ENCODE measurements around the gene FRMPD4.

Gene FRMPD4

DNA sequence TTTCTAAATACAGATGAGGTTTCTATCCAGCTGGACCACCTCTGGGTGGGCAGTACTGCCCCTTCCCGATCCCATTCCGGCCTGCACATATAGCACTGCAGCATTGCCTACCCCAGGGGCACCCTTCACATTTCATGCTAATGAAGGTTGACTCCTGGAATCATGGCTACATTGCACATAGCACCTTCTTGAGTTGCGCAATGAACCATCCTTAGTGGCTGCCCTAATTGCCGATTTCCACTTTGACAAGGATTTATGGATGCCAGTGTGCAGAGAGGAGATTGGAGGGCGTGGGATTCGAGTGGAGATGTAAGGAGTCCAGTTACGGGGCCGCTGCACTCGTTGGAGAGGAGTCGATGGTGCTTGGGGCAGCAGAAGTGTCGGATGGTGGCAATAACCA lies 229.0 kb downstream of the FRMPD4 start:
- DNase-seq (ENCODE audit: extremely low spot score) = no peak
- no peak for TF ChIP-seq ARNT (IDR thresholded peaks at IDR 0.05)
- no peak for TF ChIP-seq SUZ12 (IDR thresholded peaks at IDR 0.05)
- ChIA-PET POLR2A (no interaction called here), CTCF (no interaction called here)

DNA sequence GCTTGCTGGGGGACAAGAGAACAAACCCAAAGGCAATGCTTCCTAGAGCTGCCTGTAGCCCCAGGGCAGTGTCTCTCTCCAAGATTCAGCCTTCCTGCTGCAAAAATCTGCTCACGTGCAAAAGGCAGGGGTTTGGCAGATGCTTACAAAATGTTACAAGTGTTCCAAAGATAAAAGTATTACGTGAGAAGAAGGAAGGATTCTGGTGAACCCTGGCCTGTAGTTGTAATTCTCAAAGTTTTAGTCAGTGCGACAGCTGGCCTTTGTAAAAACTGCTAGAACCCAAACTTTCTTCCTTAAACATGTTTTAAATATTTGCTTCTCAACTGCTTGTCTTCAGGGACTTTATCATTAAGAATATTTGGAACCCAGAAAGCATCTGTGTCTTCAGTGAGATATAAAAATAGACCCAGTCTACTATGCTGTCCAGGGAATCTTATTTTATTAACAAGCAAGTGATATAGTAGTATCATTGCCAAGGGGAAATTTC lies 232.3 kb downstream of the FRMPD4 start:
- ChIA-PET POLR2A (no interaction called here), CTCF (no interaction called here)
- no peak for DNase-seq (ENCODE audit: extremely low spot score)
- TF ChIP-seq ARNT (IDR thresholded peaks at IDR 0.05) (no peak), BHLHE40 (IDR thresholded peaks at IDR 0.05; ENCODE audit: borderline replicate concordance) (no peak), FOXM1 (IDR thresholded peaks at IDR 0.05; ENCODE audit: borderline replicate concordance) (no peak), TARDBP (IDR thresholded peaks at IDR 0.05) (no peak), HDGF (IDR thresholded peaks at IDR 0.05; ENCODE audit: borderline replicate concordance) (no peak), ELF4 (IDR thresholded peaks at IDR 0.05) (no peak), FOXK2 (IDR thresholded peaks at IDR 0.05) (no peak), NFRKB (IDR thresholded peaks at IDR 0.05) (no peak), CTBP1 (IDR thresholded peaks at IDR 0.05; ENCODE audit: borderline replicate concordance) (no peak), SP1 (IDR thresholded peaks at IDR 0.05) (no peak), LEF1 (IDR thresholded peaks at IDR 0.05; ENCODE audit: borderline replicate concordance) (no peak), FOXA1 (IDR thresholded peaks at IDR 0.05) (no peak), L3MBTL2 (conservative IDR thresholded peaks at IDR 0.05) (no peak), SUZ12 (IDR thresholded peaks at IDR 0.05) (no peak)
- TF ChIP-seq, protein P1, sequence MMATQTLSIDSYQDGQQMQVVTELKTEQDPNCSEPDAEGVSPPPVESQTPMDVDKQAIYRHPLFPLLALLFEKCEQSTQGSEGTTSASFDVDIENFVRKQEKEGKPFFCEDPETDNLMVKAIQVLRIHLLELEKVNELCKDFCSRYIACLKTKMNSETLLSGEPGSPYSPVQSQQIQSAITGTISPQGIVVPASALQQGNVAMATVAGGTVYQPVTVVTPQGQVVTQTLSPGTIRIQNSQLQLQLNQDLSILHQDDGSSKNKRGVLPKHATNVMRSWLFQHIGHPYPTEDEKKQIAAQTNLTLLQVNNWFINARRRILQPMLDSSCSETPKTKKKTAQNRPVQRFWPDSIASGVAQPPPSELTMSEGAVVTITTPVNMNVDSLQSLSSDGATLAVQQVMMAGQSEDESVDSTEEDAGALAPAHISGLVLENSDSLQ (IDR thresholded peaks at IDR 0.05) = no peak

DNA sequence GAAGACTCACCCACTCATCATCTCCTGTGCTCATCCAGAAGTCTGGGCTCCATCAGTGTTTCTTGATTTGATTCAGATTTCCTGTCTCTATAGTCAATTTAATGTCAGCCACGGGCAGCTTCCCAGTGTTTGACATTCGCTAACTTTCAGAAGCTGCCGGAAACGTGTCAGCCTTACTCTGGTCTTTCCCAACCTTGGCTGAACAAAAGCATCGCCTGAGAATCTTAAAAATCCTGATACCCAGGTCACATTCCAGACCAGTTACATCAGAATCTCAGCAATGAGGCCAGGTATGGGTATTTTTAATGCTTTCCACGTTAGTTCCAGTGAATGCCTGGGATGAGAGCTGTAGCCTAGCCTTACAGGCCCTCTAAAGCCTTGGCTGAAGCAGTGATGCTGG lies 233.8 kb downstream of the FRMPD4 start:
- no peak for DNase-seq (ENCODE audit: extremely low spot score)
- TF ChIP-seq LEF1 (IDR thresholded peaks at IDR 0.05; ENCODE audit: borderline replicate concordance) (no peak), SUZ12 (IDR thresholded peaks at IDR 0.05) (no peak)
- TF ChIP-seq, protein P1 (IDR thresholded peaks at IDR 0.05) = no peak
- POLR2A ChIA-PET = no interaction called here
- CTCF ChIA-PET = no interaction called here

DNA sequence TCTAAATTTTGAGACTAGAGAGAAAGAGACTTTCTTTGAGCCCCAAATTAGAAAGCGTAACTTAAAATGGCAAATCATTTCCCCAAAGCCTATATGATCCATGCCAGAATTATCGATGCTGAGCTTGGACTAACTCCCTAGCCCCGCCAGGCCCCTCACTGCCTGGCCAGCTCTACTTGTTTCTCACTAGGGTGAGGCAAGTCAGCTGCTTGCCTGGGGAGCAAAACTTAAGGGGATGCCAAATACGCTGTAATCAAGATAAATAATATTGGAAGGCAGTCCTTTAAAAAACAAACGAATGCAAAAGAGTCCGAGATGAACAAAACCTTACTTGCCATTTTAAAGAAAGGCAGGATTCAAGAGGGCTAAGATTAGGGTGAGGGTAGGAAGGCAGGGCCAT lies 236.0 kb downstream of the FRMPD4 start:
- DNase-seq (ENCODE audit: extremely low spot score) = no peak
- CTCF ChIA-PET = no interaction called here
- POLR2A ChIA-PET = no interaction called here
- TF ChIP-seq FOXA1 (IDR thresholded peaks at IDR 0.05) (no peak), TARDBP (IDR thresholded peaks at IDR 0.05) (no peak), FOXK2 (IDR thresholded peaks at IDR 0.05) (no peak), ZNF384 (IDR thresholded peaks at IDR 0.05) (no peak), ELF4 (IDR thresholded peaks at IDR 0.05) (no peak), LEF1 (IDR thresholded peaks at IDR 0.05; ENCODE audit: borderline replicate concordance) (no peak), BHLHE40 (IDR thresholded peaks at IDR 0.05; ENCODE audit: borderline replicate concordance) (no peak), HDGF (IDR thresholded peaks at IDR 0.05; ENCODE audit: borderline replicate concordance) (no peak), CTBP1 (IDR thresholded peaks at IDR 0.05; ENCODE audit: borderline replicate concordance) (no peak), SUZ12 (IDR thresholded peaks at IDR 0.05) (no peak), L3MBTL2 (conservative IDR thresholded peaks at IDR 0.05) (no peak), SP1 (IDR thresholded peaks at IDR 0.05) (no peak), NFRKB (IDR thresholded peaks at IDR 0.05) (no peak), FOXM1 (IDR thresholded peaks at IDR 0.05; ENCODE audit: borderline replicate concordance) (no peak), ARNT (IDR thresholded peaks at IDR 0.05) (no peak)
- TF ChIP-seq, protein P1 (IDR thresholded peaks at IDR 0.05) = no peak

DNA sequence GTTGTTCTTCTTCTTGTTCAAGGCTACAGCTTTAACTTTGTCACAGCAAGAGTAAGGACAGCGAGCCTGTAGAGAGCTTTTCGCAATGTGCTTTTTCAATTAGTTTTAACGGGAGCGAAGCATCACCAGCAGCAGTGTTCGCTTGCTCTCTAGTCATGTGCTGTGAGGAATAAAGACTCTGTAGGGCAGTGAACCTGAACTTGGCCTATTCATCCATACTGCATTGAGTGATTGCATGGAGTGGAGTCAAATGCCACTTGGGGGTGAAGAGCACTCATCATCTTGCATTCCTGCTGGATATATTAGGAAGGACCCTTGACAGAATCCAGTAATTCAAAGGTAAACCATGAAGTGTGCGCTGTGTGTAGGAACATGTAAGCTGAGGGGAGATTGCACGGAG lies 240.0 kb downstream of the FRMPD4 start:
- POLR2A ChIA-PET = interaction anchor here (1.1 kb wide), 1 partner anchor 17 kb away, joined by 3 read pairs; no protein-coding TSS in a partner anchor
- TF ChIP-seq SUZ12 (IDR thresholded peaks at IDR 0.05) (no peak), LEF1 (IDR thresholded peaks at IDR 0.05; ENCODE audit: borderline replicate concordance) (no peak), CTBP1 (IDR thresholded peaks at IDR 0.05; ENCODE audit: borderline replicate concordance) (no peak), BHLHE40 (IDR thresholded peaks at IDR 0.05; ENCODE audit: borderline replicate concordance) (no peak), HDGF (IDR thresholded peaks at IDR 0.05; ENCODE audit: borderline replicate concordance) (no peak), SP1 (IDR thresholded peaks at IDR 0.05) (no peak), ELF4 (IDR thresholded peaks at IDR 0.05) (no peak), NFRKB (IDR thresholded peaks at IDR 0.05) (no peak), TARDBP (IDR thresholded peaks at IDR 0.05) (no peak), ZNF384 (IDR thresholded peaks at IDR 0.05) (no peak), ARNT (IDR thresholded peaks at IDR 0.05) (no peak), FOXA1 (IDR thresholded peaks at IDR 0.05) (no peak), L3MBTL2 (conservative IDR thresholded peaks at IDR 0.05) (no peak), FOXM1 (IDR thresholded peaks at IDR 0.05; ENCODE audit: borderline replicate concordance) (no peak)
- TF ChIP-seq, protein P1 (IDR thresholded peaks at IDR 0.05) = no peak
- no peak for DNase-seq (ENCODE audit: extremely low spot score)
- CTCF ChIA-PET = no interaction called here

DNA sequence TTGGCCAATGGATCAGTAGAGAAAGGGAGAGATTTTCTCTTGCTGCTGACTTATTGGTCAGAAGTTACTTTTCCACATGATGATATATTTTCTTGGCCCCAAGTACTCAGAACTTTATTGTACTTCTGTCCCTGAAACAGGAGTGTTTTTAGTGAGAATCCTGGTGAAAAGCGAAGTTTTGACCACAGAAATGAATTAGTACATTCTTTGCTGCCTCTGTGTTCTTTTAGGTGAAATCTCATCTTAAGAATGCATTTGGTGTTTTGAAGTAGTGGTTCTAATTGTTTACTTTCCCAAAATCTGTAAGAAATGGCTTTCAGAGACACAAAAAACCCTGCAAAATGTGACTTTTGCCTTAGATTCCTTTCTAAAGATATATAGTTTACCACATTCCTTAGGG lies 240.4 kb downstream of the FRMPD4 start:
- TF ChIP-seq FOXM1 (IDR thresholded peaks at IDR 0.05; ENCODE audit: borderline replicate concordance) (no peak), L3MBTL2 (conservative IDR thresholded peaks at IDR 0.05) (no peak), SUZ12 (IDR thresholded peaks at IDR 0.05) (no peak), TARDBP (IDR thresholded peaks at IDR 0.05) (no peak), NFRKB (IDR thresholded peaks at IDR 0.05) (no peak), LEF1 (IDR thresholded peaks at IDR 0.05; ENCODE audit: borderline replicate concordance) (no peak)
- TF ChIP-seq, protein P1 (IDR thresholded peaks at IDR 0.05) = no peak
- CTCF ChIA-PET = no interaction called here
- POLR2A ChIA-PET = no interaction called here
- no peak for DNase-seq (ENCODE audit: extremely low spot score)

All from HEK293T (cell line).